Measurements from ENCODE around the gene ARL4D.
A peak's percentile ranks its signal among the peaks of the same experiment; 100 is the strongest.

Gene ARL4D

DNA sequence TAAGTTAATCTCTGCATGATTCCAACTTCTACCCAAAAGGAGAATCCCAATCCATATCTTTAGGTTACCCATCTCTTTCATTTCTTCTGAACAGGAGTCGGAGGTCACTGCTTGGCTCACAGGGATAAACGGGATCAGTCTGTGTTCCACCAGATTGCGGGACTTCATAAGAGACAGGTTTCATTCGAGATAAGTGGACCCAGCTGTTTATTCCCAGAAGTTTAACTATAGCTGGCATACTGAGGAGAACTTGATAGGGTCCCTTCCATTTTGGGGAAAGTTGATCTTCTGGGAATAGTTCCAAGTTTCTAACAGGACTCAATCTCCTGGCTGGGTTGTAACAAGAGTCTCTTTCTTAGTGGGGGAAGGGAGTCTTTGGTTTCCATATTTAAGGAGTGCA is 45.4 kb upstream of the ARL4D start:
- peaks cover 2% of the 10 kb centered on the region; the same call in 1 of the 2 replicates for H3K9me3 ChIP-seq
- no peaks in the 10 kb centered on the region for H3K36me3 ChIP-seq
- no peak overlapping the region for H3K4me3 ChIP-seq (ENCODE audit: low read depth, low read length)
- TF ChIP-seq, protein P1, sequence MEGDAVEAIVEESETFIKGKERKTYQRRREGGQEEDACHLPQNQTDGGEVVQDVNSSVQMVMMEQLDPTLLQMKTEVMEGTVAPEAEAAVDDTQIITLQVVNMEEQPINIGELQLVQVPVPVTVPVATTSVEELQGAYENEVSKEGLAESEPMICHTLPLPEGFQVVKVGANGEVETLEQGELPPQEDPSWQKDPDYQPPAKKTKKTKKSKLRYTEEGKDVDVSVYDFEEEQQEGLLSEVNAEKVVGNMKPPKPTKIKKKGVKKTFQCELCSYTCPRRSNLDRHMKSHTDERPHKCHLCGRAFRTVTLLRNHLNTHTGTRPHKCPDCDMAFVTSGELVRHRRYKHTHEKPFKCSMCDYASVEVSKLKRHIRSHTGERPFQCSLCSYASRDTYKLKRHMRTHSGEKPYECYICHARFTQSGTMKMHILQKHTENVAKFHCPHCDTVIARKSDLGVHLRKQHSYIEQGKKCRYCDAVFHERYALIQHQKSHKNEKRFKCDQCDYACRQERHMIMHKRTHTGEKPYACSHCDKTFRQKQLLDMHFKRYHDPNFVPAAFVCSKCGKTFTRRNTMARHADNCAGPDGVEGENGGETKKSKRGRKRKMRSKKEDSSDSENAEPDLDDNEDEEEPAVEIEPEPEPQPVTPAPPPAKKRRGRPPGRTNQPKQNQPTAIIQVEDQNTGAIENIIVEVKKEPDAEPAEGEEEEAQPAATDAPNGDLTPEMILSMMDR (IDR thresholded peaks at IDR 0.05; ENCODE audit: low read depth, low read length): no peak
- no peak for DNase-seq
- no peaks in the 10 kb centered on the region for H3K27me3 ChIP-seq
- H3K4me1 ChIP-seq: no peaks in the 10 kb centered on the region

DNA sequence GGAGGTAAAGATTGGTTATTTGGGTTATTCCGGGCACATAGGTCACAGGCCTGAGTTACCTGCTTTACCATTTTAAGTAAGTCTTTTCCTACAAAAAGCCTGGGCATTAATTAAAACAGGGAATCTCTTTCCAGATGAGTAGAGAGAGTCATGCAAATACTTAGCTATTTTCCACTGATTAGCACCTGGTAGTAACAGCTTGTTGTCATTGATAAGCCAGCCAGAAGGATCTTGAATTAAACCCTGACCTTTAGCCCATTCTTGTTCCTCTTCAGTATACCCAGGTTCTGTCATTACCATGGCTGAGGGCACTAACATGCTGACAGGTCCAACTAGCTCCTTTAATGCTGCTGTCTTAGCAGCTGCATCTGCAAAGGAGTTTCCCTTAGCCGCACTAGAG is 44.4 kb upstream of the ARL4D start:
- Histone ChIP-seq H3K4me1 (0 out of 2 replicates have a peak, but pooled peaks cover 2% of the 10 kb centered on the region), H3K4me3 (ENCODE audit: low read depth, low read length) (no peak overlapping the region), H3K27me3 (no peaks in the 10 kb centered on the region), H3K9me3 (no peaks in the 10 kb centered on the region), H3K36me3 (no peaks in the 10 kb centered on the region)
- DNase-seq: no peak
- TF ChIP-seq, protein P1 (IDR thresholded peaks at IDR 0.05; ENCODE audit: low read depth, low read length): no peak

DNA sequence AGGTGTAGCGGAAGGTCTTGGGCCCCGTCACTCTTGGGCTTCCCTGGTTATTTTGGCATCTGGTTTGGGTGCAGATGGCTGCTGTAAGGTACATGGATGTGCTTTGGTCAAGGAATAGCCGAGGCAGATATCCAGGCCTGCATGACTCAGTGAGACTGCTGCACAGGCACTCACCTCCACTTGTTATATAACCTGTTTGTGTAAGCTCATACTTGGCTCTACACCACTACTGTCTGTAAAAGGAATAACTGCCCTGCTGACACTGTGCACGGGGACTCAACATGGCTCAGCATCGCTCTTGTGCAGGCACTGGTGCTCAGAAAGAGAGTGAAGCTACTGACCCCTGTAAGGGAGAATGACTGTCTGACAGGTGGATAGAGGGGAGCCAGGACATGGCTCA is 42.3 kb upstream of the ARL4D start:
- Histone ChIP-seq H3K9me3 (no peaks in the 10 kb centered on the region), H3K27me3 (no peaks in the 10 kb centered on the region), H3K4me3 (ENCODE audit: low read depth, low read length) (no peak overlapping the region), H3K36me3 (no peaks in the 10 kb centered on the region), H3K4me1 (peaks cover 7% of the 10 kb centered on the region; the same call in 1 of the 2 replicates)
- TF ChIP-seq, protein P1 (IDR thresholded peaks at IDR 0.05; ENCODE audit: low read depth, low read length): no peak
- no peak for DNase-seq

DNA sequence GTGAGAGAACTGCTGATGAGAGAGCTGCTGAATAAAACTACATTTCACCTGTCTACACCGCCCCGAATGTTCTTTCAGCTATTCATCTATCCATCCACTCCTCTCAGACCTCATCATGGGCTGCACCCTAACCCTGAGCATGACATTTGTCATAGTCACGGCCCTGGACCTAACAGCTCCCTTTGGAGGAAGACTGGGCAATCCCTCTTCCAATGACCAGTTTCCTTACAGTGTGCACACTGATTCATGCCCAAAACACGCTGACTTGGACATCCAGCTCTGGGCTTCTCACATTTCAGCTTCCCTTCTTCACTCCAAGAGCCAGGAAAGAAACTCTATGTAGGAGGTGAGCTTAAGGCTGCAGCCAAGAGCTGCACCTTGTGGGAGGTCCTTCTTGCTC is 41.8 kb upstream of the ARL4D start:
- no peak overlapping the region for H3K4me3 ChIP-seq (ENCODE audit: low read depth, low read length)
- H3K4me1 ChIP-seq: peaks cover 7% of the 10 kb centered on the region; the same call in 1 of the 2 replicates
- DNase-seq: no peak
- H3K27me3 ChIP-seq: no peaks in the 10 kb centered on the region
- H3K36me3 ChIP-seq: no peaks in the 10 kb centered on the region
- TF ChIP-seq, protein P1 (IDR thresholded peaks at IDR 0.05; ENCODE audit: low read depth, low read length): no peak
- no peaks in the 10 kb centered on the region for H3K9me3 ChIP-seq

DNA sequence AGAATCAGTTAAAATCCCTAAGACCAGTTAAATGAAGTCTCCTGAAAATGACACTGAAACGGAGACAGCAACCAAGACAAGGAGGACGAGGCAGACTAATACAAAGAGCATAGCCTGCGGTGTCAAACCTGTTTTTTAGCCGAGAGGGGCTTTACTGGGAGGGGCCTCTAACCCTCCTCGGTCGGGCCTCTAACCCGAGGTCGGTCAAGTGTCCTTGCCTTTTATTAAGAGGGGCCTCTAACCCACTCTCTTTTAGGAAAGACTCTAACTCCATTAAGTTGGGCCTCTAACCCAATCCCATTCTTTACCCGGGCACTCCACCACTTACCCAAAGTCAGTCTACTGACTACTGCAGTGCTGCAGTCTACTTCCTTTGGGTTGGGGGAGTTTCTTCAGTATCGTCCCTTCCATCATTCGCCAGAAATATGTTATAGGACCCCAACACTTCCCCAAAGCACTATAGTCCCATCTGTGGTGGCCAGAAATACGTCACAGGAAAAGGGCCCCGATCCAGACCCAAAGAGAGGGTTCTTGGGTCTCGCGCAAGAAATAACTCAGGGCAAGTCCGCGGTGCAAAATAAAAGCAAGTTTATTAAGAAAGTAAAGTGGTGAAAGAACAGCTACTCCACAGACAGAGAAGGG is 39.2 kb upstream of the ARL4D start:
- Histone ChIP-seq H3K36me3 (no peaks in the 10 kb centered on the region), H3K27me3 (no peaks in the 10 kb centered on the region), H3K4me3 (ENCODE audit: low read depth, low read length) (peak overlapping the region; percentile 75), H3K4me1 (peaks cover 9% of the 10 kb centered on the region; the same call in 1 of the 2 replicates), H3K9me3 (no peaks in the 10 kb centered on the region)
- TF ChIP-seq, protein P1 (IDR thresholded peaks at IDR 0.05; ENCODE audit: low read depth, low read length): no peak
- DNase-seq: no peak

DNA sequence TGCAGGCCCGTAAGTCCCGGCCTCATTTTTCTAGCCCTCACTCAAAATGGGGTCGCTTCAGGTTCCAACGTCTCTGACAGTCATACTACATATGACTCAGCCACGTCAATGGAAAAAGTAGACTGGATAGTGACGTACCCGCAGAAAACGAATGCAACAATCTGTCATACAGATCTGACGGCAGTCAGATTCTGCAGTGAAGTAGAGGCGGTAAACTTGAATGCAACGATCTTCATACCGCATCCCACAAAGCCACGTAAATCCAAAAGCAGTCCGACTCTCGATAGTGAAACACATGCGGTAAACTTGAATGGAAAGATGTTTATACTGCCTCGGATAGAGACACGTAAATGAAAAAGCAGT is 38.4 kb upstream of the ARL4D start:
- TF ChIP-seq, protein P1 (IDR thresholded peaks at IDR 0.05; ENCODE audit: low read depth, low read length): no peak
- H3K4me1 ChIP-seq: peaks cover 9% of the 10 kb centered on the region; the same call in 1 of the 2 replicates
- H3K36me3 ChIP-seq: no peaks in the 10 kb centered on the region
- no peaks in the 10 kb centered on the region for H3K9me3 ChIP-seq
- DNase-seq: peak; percentile 58
- peak overlapping the region; percentile 75 for H3K4me3 ChIP-seq (ENCODE audit: low read depth, low read length)
- no peaks in the 10 kb centered on the region for H3K27me3 ChIP-seq
